GM03348 (cell line): ENCODE measurements around the gene LY9.

Source experiments
- DNase-seq: peaks from one replicate; pipeline ENCODE4 v3.0.0; 2012; ENCODE audit warnings: low spot score

The LY9 gene

GRCh38 chr1:160836981-160837557, 41.1 kb downstream of the LY9 start:
- no peak for DNase-seq

- DNase-seq, result no peak
These were observed 41.7 kb downstream of the LY9 start for GRCh38 chr1:160837558-160838205.

GRCh38 chr1:160838888-160839287, 42.9 kb downstream of the LY9 start:
- no peak for DNase-seq

- DNase-seq, result no peak
These were observed 43.8 kb downstream of the LY9 start for GRCh38 chr1:160839746-160840145.

GRCh38 chr1:160841079-160841478, 45.1 kb downstream of the LY9 start:
- no peak for DNase-seq

- no peak for DNase-seq
These were observed 48.7 kb downstream of the LY9 start for GRCh38 chr1:160844447-160845232.

GRCh38 chr1:160846281-160846680, 50.3 kb downstream of the LY9 start:
- DNase-seq, result no peak

GRCh38 chr1:160850541-160850940, 54.6 kb downstream of the LY9 start:
- DNase-seq, result no peak

- DNase-seq, result no peak
These were observed 55.0 kb downstream of the LY9 start for GRCh38 chr1:160850993-160851392.

- no peak for DNase-seq
These were observed 57.0 kb downstream of the LY9 start for GRCh38 chr1:160853014-160853413.

- DNase-seq, result no peak
These were observed 57.8 kb downstream of the LY9 start for GRCh38 chr1:160853754-160854153.

GRCh38 chr1:160855181-160855981, 59.4 kb downstream of the LY9 start:
- DNase-seq, result no peak

GRCh38 chr1:160858097-160858496, 62.1 kb downstream of the LY9 start:
- no peak for DNase-seq

- no peak for DNase-seq
These were observed 62.5 kb downstream of the LY9 start for GRCh38 chr1:160858507-160858906.

GRCh38 chr1:160859166-160859565, 63.2 kb downstream of the LY9 start:
- DNase-seq, result no peak

- no peak for DNase-seq
These were observed 65.0 kb downstream of the LY9 start for GRCh38 chr1:160860840-160861505.

GRCh38 chr1:160862203-160863060, 66.5 kb downstream of the LY9 start, which contains the start of gene CD244:
Gene CD244, minus strand, starts transcription at chr1:160862887. Its CDS starts 210 bp downstream, at chr1:160862677.
- no peak for DNase-seq

GRCh38 chr1:160863061-160863773, 67.2 kb downstream of the LY9 start:
- DNase-seq, result no peak

- DNase-seq, result no peak
These were observed 67.8 kb downstream of the LY9 start for GRCh38 chr1:160863774-160864131.

GRCh38 chr1:160864173-160864572, 68.2 kb downstream of the LY9 start:
- no peak for DNase-seq
